NCI-H510A (cell line): ENCODE results near the gene PTPN2.
A peak's percentile ranks its signal among the peaks of the same experiment; 100 is the strongest.
"Not testable (repeated sequence)": the region's sequence is repeated elsewhere in the genome, so short reads cannot be mapped to it uniquely, and the experiment has no call there.

Experiments used
- DNase-seq: peaks from one replicate; lab custom pipeline; 2025; lab: John Stamatoyannopoulos, UW

Gene PTPN2

GRCh38 chr18:12883684-12884405 lies at the start of gene PTPN2:
Gene PTPN2, minus strand, starts transcription at chr18:12884237. Its CDS starts 96 bp downstream, at chr18:12884141.
- peak; percentile 53 for DNase-seq

- no peak for DNase-seq
Measured at GRCh38 chr18:12933327-12933726, 49.3 kb upstream of the PTPN2 start.

GRCh38 chr18:12930908-12931307 lies 46.9 kb upstream of the PTPN2 start:
- DNase-seq, result no peak

GRCh38 chr18:12930376-12930775 lies 46.3 kb upstream of the PTPN2 start:
- DNase-seq, result no peak

- DNase-seq, result no peak
Measured at GRCh38 chr18:12929477-12930083, 45.5 kb upstream of the PTPN2 start.

- DNase-seq, result no peak
Measured at GRCh38 chr18:12928641-12929040, 44.6 kb upstream of the PTPN2 start.

GRCh38 chr18:12928206-12928605 lies 44.2 kb upstream of the PTPN2 start:
- no peak for DNase-seq

- no peak for DNase-seq
Measured at GRCh38 chr18:12924616-12925015, 40.6 kb upstream of the PTPN2 start.

- DNase-seq, result no peak
Measured at GRCh38 chr18:12922266-12922665, 38.2 kb upstream of the PTPN2 start.

GRCh38 chr18:12921178-12921577 lies 37.1 kb upstream of the PTPN2 start:
- DNase-seq, result no peak

- no peak for DNase-seq
Measured at GRCh38 chr18:12911929-12912703, 28.1 kb upstream of the PTPN2 start.

GRCh38 chr18:12911025-12911928 lies 27.2 kb upstream of the PTPN2 start:
- peak; percentile 24 for DNase-seq

GRCh38 chr18:12908706-12909105 lies 24.7 kb upstream of the PTPN2 start:
- no peak for DNase-seq

GRCh38 chr18:12907258-12907925 lies 23.4 kb upstream of the PTPN2 start:
- no peak for DNase-seq

GRCh38 chr18:12906773-12907172 lies 22.7 kb upstream of the PTPN2 start:
- no peak for DNase-seq

GRCh38 chr18:12906119-12906518 lies 22.1 kb upstream of the PTPN2 start:
- DNase-seq, result no peak

- no peak for DNase-seq
Measured at GRCh38 chr18:12904012-12904516, 20.0 kb upstream of the PTPN2 start.

GRCh38 chr18:12901208-12901607 lies 17.2 kb upstream of the PTPN2 start:
- not testable (repeated sequence) for DNase-seq

GRCh38 chr18:12896784-12897333 lies 12.8 kb upstream of the PTPN2 start:
- not testable (repeated sequence) for DNase-seq

- DNase-seq, result no peak
Measured at GRCh38 chr18:12895626-12896025, 11.6 kb upstream of the PTPN2 start.

GRCh38 chr18:12895014-12895413 lies 11.0 kb upstream of the PTPN2 start:
- DNase-seq, result no peak
